Sciatic nerve (tissue), 2 donors: ENCODE measurements around the gene MYDGF. TPM values are rescaled to one million over a fixed set of nuclear protein-coding genes. Genes with fewer than 3 reads are reported as not detected.

Experiments used
- ATAC-seq: fragments of 200-7000 bp; cut with Tn5 transposase; one replicate; pipeline ENCODE4 v1.9.1; 2020; ENCODE audit warnings: mild to moderate bottlenecking, moderate library complexity
- DNase-seq: peaks from one replicate; pipeline ENCODE4 v3.0.0-alpha.2; 2020; ENCODE audit warnings: low spot score
- intact Hi-C: fragments of 100-400 bp; cut with DNase I; formaldehyde crosslinking; loops from one replicate; pipeline ENCODE4 v1.14.2; 2022
- total RNA-seq: library from RNA; stranded (reverse); fragmentation: NEBNext Ultra II Directional; extraction: Animal tissue kit (Norgen Biotek cat#: 25700); gene quantifications from one replicate; pipeline ENCODE4 v1.2.1, GENCODE V29; 2021
- donor health status: DM: no; HTN: no; CAD: no.
- donor health status: DM: no; HTN: no; CAD: no.

Gene MYDGF
- total RNA-seq, 1 donor from 2014 or later: 49.1 TPM

GRCh38 chr19:4702764-4703163 is 32.6 kb upstream of the MYDGF start:
- DNase-seq (no peak), ATAC-seq (no peak)
- intact Hi-C loops: no loop called here

GRCh38 chr19:4701557-4701956 is 31.4 kb upstream of the MYDGF start:
- DNase-seq (no peak), ATAC-seq (no peak)
- intact Hi-C loops: no loop called here

- intact Hi-C loops: no loop called here
Observed at GRCh38 chr19:4700693-4700970, 30.5 kb upstream of the MYDGF start.

GRCh38 chr19:4699826-4700692 is 29.9 kb upstream of the MYDGF start:
- intact Hi-C loops: no loop called here
- no peak for DNase-seq
- ATAC-seq: no peak

More at GRCh38 chr19:4700693-4700970, 30.5 kb upstream of the MYDGF start:
- no peak for DNase-seq
- ATAC-seq: no peak

GRCh38 chr19:4697304-4697703 is 27.2 kb upstream of the MYDGF start:
- intact Hi-C loops: no loop called here
- no peak for ATAC-seq
- DNase-seq: no peak

GRCh38 chr19:4695224-4695731 is 25.1 kb upstream of the MYDGF start:
- intact Hi-C loops: no loop called here
- DNase-seq (no peak), ATAC-seq (no peak)

GRCh38 chr19:4694211-4694987 is 24.3 kb upstream of the MYDGF start:
- DNase-seq (no peak), ATAC-seq (peak; percentile 31)
- intact Hi-C loops: no loop called here

GRCh38 chr19:4693471-4694121 is 23.5 kb upstream of the MYDGF start:
- intact Hi-C loops: no loop called here
- ATAC-seq (no peak), DNase-seq (no peak)

- ATAC-seq (no peak), DNase-seq (no peak)
- intact Hi-C loops: no loop called here
Observed at GRCh38 chr19:4693078-4693350, 22.9 kb upstream of the MYDGF start.

- DNase-seq (no peak), ATAC-seq (no peak)
- intact Hi-C loops: no loop called here
Observed at GRCh38 chr19:4692251-4693077, 22.3 kb upstream of the MYDGF start.

- intact Hi-C loops: no loop called here
- ATAC-seq (no peak), DNase-seq (no peak)
Observed at GRCh38 chr19:4691373-4691772, 21.2 kb upstream of the MYDGF start.

GRCh38 chr19:4690361-4690760 is 20.2 kb upstream of the MYDGF start:
- ATAC-seq: no peak
- intact Hi-C loops: no loop called here
- no peak for DNase-seq

- intact Hi-C loops: no loop called here
- ATAC-seq (no peak), DNase-seq (no peak)
Observed at GRCh38 chr19:4689403-4689802, 19.3 kb upstream of the MYDGF start.

- DNase-seq (no peak), ATAC-seq (no peak)
- intact Hi-C loops: no loop called here
Observed at GRCh38 chr19:4688587-4688986, 18.4 kb upstream of the MYDGF start.

- ATAC-seq: no peak
- no peak for DNase-seq
- intact Hi-C loops: no loop called here
Observed at GRCh38 chr19:4687396-4687795, 17.3 kb upstream of the MYDGF start.

GRCh38 chr19:4686700-4687099 is 16.6 kb upstream of the MYDGF start:
- intact Hi-C loops: no loop called here
- DNase-seq: no peak
- no peak for ATAC-seq

GRCh38 chr19:4684312-4685095 is 14.4 kb upstream of the MYDGF start:
- ATAC-seq: peak; percentile 40
- DNase-seq: no peak

GRCh38 chr19:4682417-4683200 is 12.5 kb upstream of the MYDGF start:
- DNase-seq (no peak), ATAC-seq (no peak)
- intact Hi-C loops: no loop called here

More at GRCh38 chr19:4684312-4685095, 14.4 kb upstream of the MYDGF start:
- intact Hi-C loops: no loop called here
